ENCODE results near the gene DAGLA.
A peak's percentile ranks its signal among the peaks of the same experiment; 100 is the strongest.

Gene DAGLA

GRCh38 chr11:61635787-61636186 lies 44.4 kb upstream of the DAGLA start:
- H3K27me3 ChIP-seq (replicated peaks; ENCODE audit: insufficient read depth, low read length) = peaks cover 71% of the 10 kb centered on the region
- no peaks in the 10 kb centered on the region for H3K9me2 ChIP-seq (replicated peaks; ENCODE audit: insufficient read depth, low read length)
- H3K4me1 ChIP-seq (ENCODE audit: low read length) = no peaks in the 10 kb centered on the region
- no peak overlapping the region for H3K9ac ChIP-seq (ENCODE audit: low read length)
- no peak overlapping the region for H3K27ac ChIP-seq (ENCODE audit: low read length)
- no peaks in the 10 kb centered on the region for H4K20me1 ChIP-seq (ENCODE audit: insufficient read depth, low read length)
- H3K79me2 ChIP-seq (ENCODE audit: low read length) = no peaks in the 10 kb centered on the region
- H3K4me3 ChIP-seq (ENCODE audit: low read length) = no peak overlapping the region
- H3K4me2 ChIP-seq (ENCODE audit: low read depth, low read length) = no peak overlapping the region
- no peak overlapping the region for H2AFZ ChIP-seq (ENCODE audit: low read length)
- TF ChIP-seq EZH2 (optimal IDR thresholded peaks at IDR 0.05; ENCODE audit: low read depth, low read length) = no peak
- TF ChIP-seq EZH2phosphoT487 (IDR thresholded peaks at IDR 0.05; ENCODE audit: low read length) = no peak
- TF ChIP-seq CTCF (IDR thresholded peaks at IDR 0.05; ENCODE audit: low read length) = no peak
- H3K9me3 ChIP-seq (replicated peaks; ENCODE audit: insufficient read depth, low read length) = no peaks in the 10 kb centered on the region
- H3F3A ChIP-seq (ENCODE audit: insufficient read depth, low read length) = no peaks in the 10 kb centered on the region
- no peaks in the 10 kb centered on the region for H3K36me3 ChIP-seq (replicated peaks; ENCODE audit: insufficient read depth, low read length)
- DNase-seq = no peak

- no peak overlapping the region for H3K9ac ChIP-seq (ENCODE audit: low read length)
- no peak for DNase-seq
- no peak overlapping the region for H2AFZ ChIP-seq (ENCODE audit: low read length)
- no peaks in the 10 kb centered on the region for H3K4me1 ChIP-seq (ENCODE audit: low read length)
- H4K20me1 ChIP-seq (ENCODE audit: insufficient read depth, low read length) = no peaks in the 10 kb centered on the region
- no peak overlapping the region for H3K4me2 ChIP-seq (ENCODE audit: low read depth, low read length)
- no peaks in the 10 kb centered on the region for H3K9me2 ChIP-seq (replicated peaks; ENCODE audit: insufficient read depth, low read length)
- H3K4me3 ChIP-seq (ENCODE audit: low read length) = no peak overlapping the region
- no peaks in the 10 kb centered on the region for H3K79me2 ChIP-seq (ENCODE audit: low read length)
- TF ChIP-seq EZH2 (optimal IDR thresholded peaks at IDR 0.05; ENCODE audit: low read depth, low read length) = no peak
- no peak for TF ChIP-seq EZH2phosphoT487 (IDR thresholded peaks at IDR 0.05; ENCODE audit: low read length)
- no peak for TF ChIP-seq CTCF (IDR thresholded peaks at IDR 0.05; ENCODE audit: low read length)
- H3K36me3 ChIP-seq (replicated peaks; ENCODE audit: insufficient read depth, low read length) = no peaks in the 10 kb centered on the region
- no peak overlapping the region for H3K27ac ChIP-seq (ENCODE audit: low read length)
- no peaks in the 10 kb centered on the region for H3K9me3 ChIP-seq (replicated peaks; ENCODE audit: insufficient read depth, low read length)
- H3F3A ChIP-seq (ENCODE audit: insufficient read depth, low read length) = no peaks in the 10 kb centered on the region
- peaks cover 72% of the 10 kb centered on the region for H3K27me3 ChIP-seq (replicated peaks; ENCODE audit: insufficient read depth, low read length)
These were observed 43.5 kb upstream of the DAGLA start for GRCh38 chr11:61636676-61637075.

- H4K20me1 ChIP-seq (ENCODE audit: insufficient read depth, low read length) = no peaks in the 10 kb centered on the region
- H3K36me3 ChIP-seq (replicated peaks; ENCODE audit: insufficient read depth, low read length) = no peaks in the 10 kb centered on the region
- no peak overlapping the region for H3K4me3 ChIP-seq (ENCODE audit: low read length)
- H3K27me3 ChIP-seq (replicated peaks; ENCODE audit: insufficient read depth, low read length) = peaks cover 69% of the 10 kb centered on the region
- DNase-seq = peak; percentile 14
- H3K9me3 ChIP-seq (replicated peaks; ENCODE audit: insufficient read depth, low read length) = no peaks in the 10 kb centered on the region
- no peak overlapping the region for H3K27ac ChIP-seq (ENCODE audit: low read length)
- no peaks in the 10 kb centered on the region for H3K9me2 ChIP-seq (replicated peaks; ENCODE audit: insufficient read depth, low read length)
- no peaks in the 10 kb centered on the region for H3K79me2 ChIP-seq (ENCODE audit: low read length)
- H2AFZ ChIP-seq (ENCODE audit: low read length) = no peak overlapping the region
- no peaks in the 10 kb centered on the region for H3F3A ChIP-seq (ENCODE audit: insufficient read depth, low read length)
- H3K4me1 ChIP-seq (ENCODE audit: low read length) = no peaks in the 10 kb centered on the region
- H3K4me2 ChIP-seq (ENCODE audit: low read depth, low read length) = no peak overlapping the region
- no peak for TF ChIP-seq CTCF (IDR thresholded peaks at IDR 0.05; ENCODE audit: low read length)
- no peak for TF ChIP-seq EZH2phosphoT487 (IDR thresholded peaks at IDR 0.05; ENCODE audit: low read length)
- no peak for TF ChIP-seq EZH2 (optimal IDR thresholded peaks at IDR 0.05; ENCODE audit: low read depth, low read length)
- H3K9ac ChIP-seq (ENCODE audit: low read length) = no peak overlapping the region
These were observed 42.9 kb upstream of the DAGLA start for GRCh38 chr11:61637277-61637676.

All from MM.1S (cell line).